ENCODE data around the gene RABEP2. TPM values are rescaled to one million over a fixed set of nuclear protein-coding genes. Genes with fewer than 3 reads are reported as not detected.
"Not testable (repeated sequence)": the region's sequence is repeated elsewhere in the genome, so short reads cannot be mapped to it uniquely, and the experiment has no call there.

RABEP2 gene
- polyA plus RNA-seq, 1 donor: 17.1 TPM

DNA sequence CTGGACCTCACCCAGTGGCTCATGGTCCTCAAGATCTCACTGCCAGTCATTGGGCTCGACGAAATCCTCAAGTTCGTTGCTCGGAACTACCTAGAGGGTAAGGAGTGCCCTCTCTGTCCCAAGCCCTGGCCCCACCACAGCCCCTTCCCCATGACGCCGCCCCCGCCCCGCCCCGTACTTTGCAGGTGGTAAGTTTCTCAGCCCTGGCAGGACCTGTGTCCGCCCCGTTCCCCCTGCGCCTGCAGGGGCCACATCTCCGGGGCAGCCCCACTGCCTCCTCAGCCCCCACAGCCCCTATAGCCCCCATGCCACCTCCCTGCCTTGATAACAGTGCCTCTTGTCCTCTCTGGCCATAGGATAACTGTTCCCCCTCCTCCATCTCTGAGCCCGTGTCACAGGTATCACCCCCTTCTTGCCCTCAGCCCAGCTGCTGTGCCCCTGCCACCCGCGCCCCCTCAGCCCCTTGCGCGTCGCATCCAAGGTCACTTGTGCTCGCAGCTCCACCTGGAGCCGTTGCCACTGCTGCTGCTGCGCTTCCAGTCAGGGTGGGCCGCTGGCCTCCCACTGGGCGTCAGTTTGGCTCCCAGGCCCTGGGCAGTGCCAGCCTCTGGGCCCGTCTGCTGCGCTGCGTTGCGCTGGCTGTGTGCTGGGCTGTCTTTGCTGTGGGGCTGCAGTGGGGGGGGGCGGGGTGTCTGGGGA, 21.5 kb downstream of the RABEP2 start:
- no peak for DNase-seq

DNA sequence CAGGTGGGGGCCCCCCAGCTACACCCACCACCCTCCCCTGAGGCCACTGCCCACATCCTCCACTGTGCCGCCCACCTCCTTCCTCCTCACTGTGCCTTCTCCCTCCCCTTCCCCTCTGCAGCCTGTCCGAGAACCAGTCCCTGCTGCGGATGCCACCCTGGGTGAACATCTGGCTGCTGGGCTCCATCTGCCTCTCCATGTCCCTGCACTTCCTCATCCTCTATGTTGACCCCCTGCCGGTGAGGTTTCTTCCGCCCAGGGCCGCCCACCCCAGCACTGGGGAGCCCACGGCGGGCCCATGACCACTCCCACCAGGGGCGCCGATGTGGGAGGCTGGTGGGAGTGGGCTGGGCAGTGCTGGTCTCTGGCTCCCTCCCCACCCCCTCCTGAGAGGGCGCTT, 22.1 kb downstream of the RABEP2 start:
- no peak for DNase-seq

DNA sequence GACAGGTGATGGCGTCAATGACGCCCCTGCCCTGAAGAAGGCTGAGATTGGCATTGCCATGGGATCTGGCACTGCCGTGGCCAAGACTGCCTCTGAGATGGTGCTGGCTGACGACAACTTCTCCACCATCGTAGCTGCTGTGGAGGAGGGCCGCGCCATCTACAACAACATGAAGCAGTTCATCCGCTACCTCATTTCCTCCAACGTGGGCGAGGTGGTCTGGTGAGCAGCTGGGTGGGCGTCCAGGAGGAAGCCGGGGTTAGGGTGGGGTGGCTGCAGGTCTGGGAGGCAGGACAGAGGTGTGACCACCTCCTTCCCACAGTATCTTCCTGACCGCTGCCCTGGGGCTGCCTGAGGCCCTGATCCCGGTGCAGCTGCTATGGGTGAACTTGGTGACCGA, 23.2 kb downstream of the RABEP2 start:
- DNase-seq: no peak

DNA sequence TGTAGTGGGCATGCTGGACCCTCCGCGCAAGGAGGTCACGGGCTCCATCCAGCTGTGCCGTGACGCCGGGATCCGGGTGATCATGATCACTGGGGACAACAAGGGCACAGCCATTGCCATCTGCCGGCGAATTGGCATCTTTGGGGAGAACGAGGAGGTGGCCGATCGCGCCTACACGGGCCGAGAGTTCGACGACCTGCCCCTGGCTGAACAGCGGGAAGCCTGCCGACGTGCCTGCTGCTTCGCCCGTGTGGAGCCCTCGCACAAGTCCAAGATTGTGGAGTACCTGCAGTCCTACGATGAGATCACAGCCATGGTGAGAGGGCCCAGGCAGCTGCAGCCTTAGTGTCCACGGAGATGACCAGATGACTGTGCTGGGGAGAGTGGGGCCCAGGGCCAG, 24.4 kb downstream of the RABEP2 start:
- no peak for DNase-seq

DNA sequence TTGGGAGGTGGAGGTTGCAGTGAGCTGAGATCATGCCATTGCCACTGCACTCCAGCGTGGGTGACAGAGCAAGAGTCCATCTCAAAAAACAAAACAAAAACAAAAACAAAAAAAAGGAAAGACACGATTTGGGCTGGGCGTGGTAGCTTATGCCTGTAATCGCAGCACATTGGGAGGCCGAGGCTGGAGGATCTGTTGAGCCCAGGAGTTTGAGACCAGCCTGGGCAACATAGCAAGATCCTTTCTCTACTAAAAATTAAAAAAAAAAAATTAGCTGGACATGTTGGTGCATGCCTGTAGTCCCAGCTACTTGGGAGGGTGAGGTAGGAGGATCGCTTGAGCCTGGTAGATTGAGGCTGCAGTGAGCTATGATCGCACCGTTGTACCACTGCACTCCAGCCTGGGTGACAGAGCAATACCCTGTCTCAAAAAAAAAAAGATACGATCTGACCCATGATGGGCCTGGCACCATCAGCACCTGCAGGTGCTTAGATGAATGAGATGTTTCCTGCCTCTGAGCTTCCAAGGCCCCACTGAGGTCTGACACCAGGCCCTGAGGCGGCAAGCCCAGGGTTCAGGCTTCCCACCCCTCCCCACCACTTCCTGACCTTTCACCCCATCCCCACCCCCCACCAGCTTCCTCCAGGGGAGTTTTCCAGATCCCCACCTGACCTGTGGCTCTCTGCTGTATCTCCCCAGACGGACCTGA, 25.0 kb downstream of the RABEP2 start:
- DNase-seq: no peak

DNA sequence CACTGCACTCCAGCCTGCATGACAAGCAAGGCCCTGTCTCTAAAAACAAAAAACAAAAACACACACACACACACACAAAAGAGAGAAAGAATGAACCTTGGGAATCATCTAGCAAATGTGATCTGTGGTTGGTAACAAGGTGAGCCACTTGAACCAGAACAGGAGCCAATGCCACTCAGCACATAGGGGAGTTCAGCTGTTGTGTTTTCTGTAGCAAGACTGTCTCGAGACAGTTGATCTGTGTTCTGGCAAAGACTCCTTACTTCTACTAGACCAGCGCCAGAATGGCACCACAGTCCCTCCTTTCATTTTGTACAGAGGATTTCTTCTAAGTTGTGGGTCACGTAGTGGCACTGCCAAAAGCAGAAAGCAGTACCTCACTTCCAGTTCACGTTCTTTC, 26.1 kb downstream of the RABEP2 start:
- DNase-seq: no peak

DNA sequence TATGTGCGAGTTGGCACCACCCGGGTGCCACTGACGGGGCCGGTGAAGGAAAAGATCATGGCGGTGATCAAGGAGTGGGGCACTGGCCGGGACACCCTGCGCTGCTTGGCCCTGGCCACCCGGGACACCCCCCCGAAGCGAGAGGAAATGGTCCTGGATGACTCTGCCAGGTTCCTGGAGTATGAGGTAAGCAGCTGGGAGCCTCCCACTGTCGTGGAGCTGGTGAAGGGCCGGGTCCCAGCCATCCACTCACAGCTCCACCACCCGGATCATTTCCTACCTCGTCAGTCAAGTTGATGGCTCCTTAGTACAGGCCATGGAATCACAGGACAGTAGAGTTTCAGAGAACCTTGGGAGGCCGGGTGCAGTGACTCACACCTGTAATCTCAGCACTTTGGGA, 26.8 kb downstream of the RABEP2 start:
- no peak for DNase-seq

DNA sequence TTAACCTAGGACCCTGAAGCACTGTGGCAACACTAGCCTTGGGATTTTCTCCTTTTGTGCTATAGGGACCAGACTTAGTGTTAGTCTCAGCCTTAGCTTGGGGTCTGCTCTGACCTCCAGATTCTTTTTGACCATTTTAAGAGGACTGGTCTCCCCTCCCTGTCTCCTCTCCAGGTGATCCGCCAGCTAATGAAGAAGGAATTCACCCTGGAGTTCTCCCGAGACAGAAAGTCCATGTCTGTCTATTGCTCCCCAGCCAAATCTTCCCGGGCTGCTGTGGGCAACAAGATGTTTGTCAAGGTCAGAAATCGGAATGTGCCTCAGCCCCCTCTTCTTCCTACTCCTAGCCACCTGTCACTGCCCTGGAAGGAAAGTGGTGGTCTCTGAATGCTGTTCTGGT, 27.2 kb downstream of the RABEP2 start:
- DNase-seq: no peak

DNA sequence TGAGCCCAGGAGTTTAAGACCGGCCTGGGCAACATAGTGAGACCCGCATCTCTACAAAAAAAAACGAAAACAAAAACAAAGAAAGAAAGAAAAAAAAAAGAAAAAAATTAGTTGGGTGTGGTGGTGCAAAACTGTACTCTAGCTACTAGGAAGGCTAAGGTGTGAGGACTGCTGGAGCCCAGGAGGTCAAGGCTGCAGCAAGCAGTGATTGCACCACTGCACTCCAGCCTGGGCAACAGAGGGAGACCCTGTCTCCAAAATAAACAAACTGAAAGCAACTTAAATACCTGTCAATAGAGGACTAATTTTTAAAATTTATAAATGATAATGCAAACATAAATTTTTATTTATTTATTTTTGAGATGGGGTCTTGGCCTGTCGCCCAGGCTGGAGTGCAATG, 29.4 kb downstream of the RABEP2 start:
- no peak for DNase-seq

DNA sequence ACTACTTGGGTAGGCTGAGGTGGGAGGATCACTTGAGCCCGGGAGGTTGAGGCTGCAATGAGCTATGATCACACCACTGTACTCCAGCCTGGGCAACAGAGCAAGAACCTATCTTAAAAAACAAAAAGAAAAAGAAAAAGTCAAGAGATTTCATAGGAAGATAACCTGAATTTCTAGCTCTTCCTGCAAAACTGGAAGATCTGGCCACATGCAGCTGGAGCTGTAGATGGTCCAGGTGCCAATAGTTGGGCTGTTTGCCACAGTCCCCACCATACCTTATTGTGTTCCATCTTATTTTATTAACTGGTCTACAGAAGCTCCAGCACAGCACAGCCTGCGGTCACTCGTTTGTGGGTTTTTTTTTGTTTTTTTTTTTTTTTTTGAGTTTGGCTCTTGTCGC, 31.7 kb downstream of the RABEP2 start:
- no peak for DNase-seq

DNA sequence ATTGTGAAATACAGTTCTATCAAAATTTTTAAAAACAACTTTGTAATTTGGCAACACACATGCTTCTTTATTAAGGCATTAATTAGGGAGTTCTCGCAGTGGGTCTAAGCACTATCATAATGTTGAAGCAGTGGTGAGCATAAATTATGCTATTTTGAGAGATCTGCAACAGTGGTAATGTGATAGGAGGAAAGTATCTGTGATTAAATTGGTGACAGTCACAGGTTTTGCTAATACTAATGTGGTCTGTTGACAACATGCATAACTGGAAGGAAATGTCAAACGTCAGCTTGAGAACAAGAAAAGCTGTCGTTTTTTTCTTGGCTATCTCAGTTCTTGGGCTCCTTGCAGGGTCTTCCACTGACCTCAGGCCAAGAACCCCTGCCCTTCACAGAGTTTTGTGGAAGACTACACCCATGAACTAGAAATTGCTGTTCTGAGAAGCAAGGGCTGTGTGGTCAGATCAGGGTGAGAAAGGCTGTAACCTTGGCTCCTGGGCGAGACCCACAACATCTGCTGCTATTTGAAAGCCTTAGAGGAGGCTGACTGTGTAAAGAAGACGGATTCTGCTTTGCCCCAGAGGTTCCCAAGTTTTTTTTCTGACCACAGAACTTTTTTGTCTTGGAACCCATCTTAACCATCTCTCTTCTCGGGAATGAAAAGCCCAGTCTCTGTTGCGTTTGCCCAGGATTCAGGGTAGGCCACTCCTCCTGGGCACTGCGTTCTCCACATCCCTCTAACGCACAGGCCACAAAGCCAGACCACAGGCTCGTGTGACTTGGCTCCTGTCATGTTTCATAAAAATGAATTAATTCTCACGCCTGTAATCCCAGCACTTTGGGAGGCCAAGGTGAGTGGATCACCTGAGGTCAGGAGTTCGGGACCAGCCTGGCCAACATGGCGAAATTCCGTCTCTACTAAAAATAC, 32.8 kb downstream of the RABEP2 start:
- DNase-seq: no peak

DNA sequence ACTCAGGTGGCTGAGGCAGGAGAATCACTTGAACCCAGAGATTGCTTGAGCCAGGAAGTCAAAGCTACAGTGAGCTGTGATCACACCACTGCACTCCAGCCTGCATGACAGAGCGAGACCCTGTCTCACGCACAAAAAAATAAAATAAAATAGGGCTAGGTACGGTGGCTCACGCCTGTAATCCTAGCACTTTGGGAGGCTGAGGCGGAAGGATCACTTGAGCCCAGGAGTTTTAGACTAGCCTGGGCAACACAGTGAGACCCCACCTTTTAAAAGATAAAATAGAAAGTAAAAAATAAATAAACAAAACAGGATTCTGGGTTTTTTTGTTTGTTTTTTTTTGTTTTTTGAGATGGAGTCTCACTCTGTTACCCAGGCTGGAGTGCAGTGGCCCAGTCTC, 34.7 kb downstream of the RABEP2 start:
- DNase-seq: not testable (repeated sequence)

DNA sequence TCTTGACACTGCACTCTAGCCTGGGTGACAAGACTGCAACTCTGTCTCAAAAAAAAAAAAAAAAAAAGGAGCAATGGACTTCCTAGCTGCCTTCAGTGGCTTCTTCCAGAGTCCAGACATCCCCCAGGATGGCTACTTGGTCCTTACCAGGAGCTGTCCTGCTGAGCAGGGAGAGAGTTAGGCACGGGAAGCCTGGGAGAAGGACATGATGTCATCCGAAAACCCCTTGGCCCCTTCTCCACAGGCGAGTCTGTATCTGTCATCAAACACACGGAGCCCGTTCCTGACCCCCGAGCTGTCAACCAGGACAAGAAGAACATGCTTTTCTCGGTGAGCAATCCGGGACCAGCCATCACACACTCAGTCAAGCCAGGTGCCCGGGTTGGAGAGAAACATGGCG, 38.1 kb downstream of the RABEP2 start:
- no peak for DNase-seq

DNA sequence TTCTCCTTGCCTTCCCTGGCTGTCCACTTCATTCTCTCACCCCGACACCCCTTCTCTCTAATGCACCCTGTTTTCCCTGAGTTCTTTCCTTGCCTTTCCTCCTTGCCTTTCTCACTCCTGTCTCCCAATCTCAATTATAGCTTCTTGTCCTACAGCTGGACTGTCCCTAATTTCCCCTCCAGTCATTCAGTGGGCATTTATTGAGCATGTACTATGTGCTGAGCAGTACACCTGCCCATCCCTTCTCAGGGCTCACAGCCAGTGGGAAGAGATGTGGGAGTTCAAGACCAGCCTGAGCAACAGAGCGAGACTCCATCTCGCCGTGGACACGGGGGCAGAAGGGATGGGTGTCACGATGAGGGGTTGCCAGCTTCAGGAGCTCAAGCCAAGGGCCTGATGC, 41.0 kb downstream of the RABEP2 start:
- no peak for DNase-seq

DNA sequence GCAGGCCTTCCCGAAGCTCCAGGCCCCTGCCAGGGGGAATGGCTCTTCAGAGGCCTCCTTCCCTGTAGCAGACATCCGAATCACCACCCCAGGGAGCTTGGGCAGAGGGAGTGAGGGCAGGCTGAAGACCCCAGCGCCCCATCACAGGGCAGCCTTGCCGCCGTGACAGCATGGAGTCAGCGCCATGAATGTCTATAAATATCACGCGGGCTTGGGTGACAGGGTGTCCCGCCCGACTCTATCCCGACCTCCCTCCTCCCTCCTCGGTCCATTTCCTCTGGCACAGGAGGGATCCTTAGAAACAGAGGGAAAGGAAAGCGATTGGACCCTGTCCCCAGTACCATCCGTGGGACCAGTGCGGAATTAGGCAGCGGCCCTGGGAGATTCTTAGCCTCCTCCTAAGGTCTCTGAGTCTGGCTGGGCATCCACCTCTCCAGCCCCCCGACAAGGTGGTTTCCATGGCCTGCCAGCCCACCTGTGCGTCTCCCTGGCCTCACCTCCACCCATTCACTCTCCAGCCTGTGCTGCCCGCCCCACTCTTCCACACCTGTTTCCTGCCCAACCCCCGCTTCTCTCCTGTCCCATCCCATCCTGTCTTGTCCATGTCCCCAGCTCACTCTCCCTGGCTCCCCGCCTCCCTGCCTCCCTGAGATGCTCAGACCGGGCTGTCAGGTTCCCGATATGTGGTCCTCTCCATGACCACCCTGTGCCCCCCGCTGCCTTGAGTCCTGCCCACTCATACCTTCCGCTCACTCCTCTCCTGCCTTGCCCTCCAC, 41.6 kb downstream of the RABEP2 start:
- no peak for DNase-seq

DNA sequence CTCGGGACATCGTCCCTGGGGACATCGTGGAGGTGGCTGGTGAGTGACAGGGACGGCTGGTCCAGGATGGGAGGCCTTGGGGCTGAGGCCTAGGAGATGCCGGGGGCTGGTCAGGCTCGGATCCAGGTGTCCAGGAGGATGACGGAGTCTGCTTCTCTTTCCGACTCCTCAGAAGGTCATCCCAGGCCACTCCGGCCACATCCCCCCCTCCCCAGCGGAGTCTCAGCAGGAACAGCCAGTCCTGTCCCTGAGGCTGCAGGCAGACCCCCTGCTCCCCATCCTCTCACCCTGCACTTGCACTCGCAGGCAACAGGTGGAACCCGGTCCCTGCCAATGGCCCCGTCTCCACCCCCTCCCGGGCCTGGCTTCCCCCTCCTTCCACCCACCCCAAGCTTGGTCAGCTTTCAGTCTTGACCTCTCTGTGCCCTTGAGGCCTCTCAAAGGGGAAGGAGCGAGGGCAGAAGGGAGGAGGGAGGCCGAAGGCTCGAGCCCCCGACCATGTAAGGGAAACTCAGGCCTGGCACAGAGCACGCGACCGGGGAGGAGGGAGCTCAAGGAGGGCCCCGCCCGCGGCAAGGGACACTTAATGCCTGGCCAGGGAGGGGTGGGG, 42.4 kb downstream of the RABEP2 start:
- DNase-seq: no peak

DNA sequence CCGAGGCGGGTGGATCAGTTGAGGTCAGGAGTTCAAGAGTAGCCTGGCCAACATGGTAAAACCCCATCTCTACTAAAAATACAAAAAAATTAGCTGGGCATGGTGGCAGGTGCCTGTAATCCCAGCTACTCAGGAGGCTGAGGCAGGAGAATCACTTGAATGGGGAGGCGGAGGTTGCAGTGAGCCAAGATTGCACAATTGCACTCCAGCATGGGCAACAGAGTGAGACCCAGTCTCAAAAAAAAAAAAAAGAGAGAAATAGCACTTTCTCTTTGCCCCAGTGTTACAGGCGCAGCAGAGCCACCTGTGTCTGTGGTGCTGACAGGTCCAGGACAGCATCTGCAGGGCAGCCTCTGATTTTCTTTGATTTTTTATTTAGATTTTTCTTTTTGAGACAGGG, 43.5 kb downstream of the RABEP2 start:
- DNase-seq: not testable (repeated sequence)

DNA sequence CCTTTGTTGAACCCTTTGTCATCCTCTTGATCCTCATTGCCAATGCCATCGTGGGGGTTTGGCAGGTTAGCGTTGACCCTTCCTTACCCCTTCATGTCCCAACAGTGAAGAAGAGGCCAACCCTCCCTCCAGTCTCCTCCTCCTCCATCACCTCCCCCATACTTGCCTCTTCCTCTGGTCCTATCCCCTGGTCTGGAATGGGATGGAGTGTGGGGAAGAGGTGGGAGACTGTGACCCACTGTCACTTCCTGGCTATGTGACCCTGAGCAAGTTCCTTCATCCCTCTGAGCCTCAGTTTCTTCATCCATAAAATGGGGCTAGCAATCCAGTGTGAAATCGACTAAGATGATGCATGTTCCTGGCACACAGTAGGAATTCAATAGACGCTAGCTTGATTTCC, 44.1 kb downstream of the RABEP2 start:
- no peak for DNase-seq

DNA sequence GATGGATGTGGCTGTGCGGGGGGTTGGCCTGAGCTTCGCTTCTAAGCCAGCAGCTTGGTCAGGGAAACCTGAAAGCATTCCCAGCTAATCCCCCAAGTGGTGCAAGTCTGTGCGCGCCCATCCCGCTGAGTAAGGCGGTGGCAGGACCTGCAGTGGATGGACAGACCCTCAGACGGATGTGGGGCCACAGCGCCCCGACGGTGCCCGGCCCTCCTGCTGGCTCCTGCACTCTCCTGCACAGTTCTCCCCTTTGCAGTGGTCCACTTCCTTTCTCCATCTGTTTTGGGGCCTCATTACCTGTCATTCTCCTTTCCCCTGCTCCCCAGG, 44.5 kb downstream of the RABEP2 start:
- no peak for DNase-seq

DNA sequence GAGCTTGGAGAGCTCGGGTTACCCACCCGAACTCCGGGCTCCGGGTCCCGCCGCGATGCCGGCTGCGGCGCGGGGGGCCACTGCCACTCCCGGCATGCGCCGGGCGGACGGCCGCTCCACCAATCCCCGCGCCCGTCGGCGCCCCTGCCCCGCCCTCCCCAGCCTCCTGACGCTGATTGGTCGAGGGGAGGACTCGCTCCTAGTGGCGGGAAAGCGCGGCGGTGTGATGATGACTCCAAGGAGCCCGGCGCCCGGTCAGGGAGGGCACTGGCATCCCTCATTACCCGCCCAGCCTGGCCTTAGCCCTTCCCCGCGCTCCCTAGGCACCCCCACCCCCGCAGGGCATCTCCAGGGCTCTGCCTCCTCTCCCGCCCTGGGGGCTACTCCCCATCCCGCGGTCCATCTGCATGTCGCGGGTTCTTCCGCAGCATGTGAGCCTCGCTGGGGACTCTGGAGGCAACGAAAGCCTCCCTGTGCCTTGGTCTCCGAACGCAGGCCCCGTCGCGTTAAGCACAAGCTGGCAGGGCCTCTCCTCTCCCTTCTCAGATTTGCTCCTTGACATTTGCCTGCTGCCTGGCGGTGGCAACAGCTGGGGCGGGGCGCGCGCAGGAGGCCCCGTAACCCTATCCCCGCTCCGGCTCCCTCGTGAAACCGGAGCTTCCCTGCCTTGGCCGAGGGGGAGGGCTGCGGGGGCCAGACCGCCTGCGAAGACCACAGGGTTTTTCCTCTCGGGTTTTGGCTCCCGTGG, 45.0 kb downstream of the RABEP2 start:
- DNase-seq: peak; percentile 85

DNA sequence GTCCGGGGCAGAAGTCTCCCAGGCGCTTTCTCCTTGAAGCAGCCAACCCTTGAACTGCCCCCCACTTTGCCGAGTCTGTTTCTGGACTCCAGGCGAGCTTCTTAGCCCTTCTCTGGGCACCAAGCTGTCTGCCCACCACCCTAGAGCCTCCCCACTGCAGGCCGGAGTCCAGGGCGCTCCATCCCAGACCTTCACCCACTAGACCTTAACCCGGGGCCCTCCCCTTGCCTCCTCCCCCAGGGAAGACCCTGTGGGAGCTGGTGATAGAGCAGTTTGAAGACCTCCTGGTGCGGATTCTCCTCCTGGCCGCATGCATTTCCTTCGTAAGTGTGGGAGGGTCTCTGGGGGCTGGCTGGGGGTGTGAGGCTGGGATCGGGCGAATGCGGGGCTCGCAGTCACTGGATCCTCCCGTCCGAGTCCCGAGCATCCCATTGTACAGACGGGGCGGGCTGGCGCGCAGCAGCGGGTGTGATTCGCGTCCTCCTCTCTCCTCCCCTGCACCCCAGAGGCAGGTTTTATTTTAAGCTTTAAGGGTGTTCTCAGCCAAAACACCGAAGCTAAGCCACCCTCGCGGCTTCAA, 45.7 kb downstream of the RABEP2 start:
- no peak for DNase-seq
